HG03432 (cell line): Measurements from ENCODE around the gene NAA80.

Source experiments
- ATAC-seq: cut with Tn5 transposase; IDR thresholded peaks from one replicate; pipeline ENCODE4 v1.9.1; 2021; ENCODE audit warnings: mild to moderate bottlenecking, moderate library complexity; ENCODE audit not compliant: unreplicated experiment

The NAA80 gene, protein sequence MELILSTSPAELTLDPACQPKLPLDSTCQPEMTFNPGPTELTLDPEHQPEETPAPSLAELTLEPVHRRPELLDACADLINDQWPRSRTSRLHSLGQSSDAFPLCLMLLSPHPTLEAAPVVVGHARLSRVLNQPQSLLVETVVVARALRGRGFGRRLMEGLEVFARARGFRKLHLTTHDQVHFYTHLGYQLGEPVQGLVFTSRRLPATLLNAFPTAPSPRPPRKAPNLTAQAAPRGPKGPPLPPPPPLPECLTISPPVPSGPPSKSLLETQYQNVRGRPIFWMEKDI

DNA sequence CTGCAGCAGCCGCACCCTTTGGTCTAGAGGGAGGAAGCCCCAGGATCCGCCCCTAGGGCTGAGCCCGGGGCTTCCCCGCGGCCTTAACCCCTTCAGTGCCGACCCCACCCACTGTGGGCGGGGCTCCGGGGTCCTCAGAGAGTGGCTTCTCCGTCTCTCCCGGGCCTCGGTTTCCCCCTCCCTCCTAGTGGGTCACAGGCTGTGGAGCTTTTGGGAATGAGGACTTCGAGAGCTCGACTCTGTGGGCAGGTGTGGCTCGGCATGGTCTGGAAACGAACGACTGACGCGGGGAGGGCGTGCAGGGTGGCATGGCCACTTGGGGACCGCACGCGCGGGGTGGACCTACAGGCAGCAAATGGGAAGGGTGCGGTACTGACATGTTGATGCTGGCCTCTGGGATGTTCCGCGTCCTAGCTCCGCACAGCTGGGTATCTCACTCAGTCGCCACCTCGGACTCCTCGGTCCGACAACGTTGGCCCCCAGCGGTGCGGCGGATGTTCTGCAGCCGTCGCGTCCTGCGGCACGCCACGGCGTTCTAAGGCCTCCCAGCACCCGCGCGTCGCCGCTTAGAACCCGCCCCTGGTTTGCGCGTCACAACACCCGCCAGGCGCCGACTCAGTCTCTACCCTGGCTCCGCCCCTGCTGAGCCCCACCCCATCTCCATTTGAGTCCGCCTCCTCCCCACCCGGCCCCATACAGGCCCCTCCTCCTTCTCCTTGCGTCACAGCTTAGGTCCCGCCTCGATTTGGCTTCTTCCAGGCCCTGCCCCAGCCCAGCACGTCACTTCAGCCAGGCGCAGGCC, at the start of gene NAA80, which contains the start of gene HYAL3:
Gene NAA80, minus strand, starts transcription at position 570 of the 802 bp plus-strand sequence. CDS start 1,942 bp downstream, outside the sequence.
Gene HYAL3, minus strand, starts transcription at position 570 of the 802 bp plus-strand sequence. CDS start 3,803 bp downstream, outside the sequence.
- peak; percentile 88 for ATAC-seq

DNA sequence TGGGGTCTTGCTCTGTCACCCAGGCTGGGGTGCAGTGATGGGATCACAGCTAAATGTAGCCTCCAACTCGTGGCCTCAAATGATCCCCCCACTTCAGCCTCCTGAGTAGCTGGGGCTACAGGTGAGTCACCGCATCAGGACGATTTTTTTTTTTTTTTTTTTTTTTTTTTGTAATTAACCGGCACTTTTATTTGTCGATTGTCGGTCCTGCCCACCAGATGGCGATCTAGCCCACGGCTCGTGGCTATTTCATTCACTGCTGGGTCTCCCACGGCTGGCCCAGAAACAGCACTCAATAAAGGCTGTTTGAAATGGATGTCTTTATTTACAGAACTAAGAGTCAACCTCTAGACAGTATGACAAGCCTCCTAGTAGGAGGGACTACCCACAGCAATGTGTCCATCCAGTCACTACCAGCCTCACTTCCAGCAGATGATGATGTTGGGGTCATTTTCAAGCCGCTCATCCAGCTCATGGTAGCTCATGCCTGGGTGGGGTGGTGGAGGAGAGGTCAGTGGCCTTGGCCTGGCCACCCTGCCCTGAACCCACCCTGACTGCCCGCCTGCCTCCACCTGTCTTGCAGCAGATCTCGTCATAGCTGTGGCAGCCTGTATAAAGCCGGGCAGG, 48.1 kb upstream of the NAA80 start:
- ATAC-seq, result no peak

DNA sequence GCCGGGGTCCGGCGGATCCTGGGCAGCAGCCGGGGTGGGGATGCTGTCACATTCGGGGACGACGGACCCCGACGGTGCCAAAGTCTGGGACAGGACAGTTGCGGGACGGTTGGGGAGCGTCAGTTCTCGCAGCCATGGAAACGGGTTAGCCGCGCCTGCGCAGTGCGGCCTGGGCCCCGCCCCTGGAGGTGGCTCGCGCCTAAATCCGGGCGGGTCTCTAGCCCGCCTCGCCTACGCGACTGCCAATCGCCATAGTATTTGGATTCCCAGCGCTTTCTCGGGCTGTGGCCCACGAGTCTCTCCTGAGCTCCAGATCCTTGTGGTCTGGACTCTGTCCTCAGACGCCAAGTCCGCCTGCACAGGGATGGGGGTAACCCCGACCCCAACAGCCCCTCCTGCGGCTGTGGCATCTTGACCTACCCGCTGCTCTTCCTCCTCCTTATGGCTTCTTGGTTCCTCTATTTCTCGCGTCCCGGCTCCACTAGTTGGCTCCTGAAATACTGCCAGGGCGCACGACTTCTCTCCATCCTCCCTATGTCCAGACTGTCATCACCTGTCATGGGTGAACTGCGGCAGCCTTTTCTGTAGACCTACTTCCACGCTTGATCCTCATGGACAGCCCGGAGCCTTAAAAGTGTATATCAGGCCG, 46.5 kb upstream of the NAA80 start, which contains the start of gene ZMYND10:
Gene ZMYND10, minus strand, starts transcription at position 147 of the 649 bp plus-strand sequence. CDS start 153 bp downstream, outside the sequence.
- ATAC-seq, result no peak

DNA sequence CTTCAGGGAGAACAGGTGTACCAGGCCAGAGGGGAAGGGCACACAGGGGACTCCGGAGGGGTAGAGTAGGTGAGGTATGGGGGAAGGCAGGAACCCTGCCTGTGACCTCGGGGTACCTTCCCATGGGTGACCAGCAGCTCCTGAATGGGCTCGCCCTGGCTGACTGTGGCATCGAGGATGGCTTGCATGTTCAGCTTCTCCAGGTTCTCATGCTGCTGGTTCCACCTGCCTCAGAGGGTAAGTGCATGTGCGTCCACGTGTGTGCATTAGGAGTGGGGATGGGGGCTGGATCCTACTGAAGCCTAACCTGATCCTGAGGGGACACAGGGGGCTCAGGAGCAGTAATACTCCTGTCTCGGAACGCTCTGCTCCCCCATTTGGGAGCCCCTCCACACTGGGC, 45.8 kb upstream of the NAA80 start:
- ATAC-seq, result no peak

DNA sequence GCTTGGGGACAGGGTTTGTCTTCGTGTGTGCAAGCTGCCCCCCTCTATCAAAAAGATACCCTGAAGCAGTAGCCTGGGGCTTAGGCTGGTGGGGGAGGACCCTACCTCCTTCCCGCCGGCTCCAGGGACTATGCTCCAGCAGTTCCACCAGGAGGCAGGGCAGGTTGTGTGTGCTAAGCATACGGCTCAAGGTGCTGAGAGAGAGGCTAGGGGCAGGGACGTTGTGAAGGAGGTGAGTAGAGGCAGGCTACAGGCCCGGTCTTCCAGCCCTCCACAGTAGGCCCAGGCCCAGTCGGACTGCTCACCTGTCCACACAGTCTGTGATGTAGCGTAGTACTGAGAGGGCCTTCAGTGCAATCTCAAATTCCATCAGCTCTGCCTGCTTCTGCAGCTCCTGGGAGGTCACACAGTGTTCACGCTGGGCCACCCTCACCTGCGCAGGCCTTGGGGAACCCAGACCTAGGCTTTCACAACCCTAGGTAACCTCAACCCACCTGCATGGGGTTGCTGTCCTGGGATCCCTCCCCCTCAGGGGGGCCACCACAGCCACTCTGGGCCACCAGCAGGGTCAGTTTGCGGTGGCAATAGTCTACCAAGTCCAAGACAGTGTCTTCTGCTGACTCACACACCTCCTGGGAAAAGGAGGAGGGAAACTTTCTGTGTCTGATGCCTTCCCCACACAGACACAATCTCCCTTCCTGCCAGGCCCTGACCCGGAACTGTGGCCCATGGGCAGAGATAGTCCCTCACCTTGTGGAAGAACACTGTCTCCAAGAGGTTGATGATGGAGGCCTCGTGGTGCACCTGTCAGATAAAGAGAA, 43.8 kb upstream of the NAA80 start:
- no peak for ATAC-seq

DNA sequence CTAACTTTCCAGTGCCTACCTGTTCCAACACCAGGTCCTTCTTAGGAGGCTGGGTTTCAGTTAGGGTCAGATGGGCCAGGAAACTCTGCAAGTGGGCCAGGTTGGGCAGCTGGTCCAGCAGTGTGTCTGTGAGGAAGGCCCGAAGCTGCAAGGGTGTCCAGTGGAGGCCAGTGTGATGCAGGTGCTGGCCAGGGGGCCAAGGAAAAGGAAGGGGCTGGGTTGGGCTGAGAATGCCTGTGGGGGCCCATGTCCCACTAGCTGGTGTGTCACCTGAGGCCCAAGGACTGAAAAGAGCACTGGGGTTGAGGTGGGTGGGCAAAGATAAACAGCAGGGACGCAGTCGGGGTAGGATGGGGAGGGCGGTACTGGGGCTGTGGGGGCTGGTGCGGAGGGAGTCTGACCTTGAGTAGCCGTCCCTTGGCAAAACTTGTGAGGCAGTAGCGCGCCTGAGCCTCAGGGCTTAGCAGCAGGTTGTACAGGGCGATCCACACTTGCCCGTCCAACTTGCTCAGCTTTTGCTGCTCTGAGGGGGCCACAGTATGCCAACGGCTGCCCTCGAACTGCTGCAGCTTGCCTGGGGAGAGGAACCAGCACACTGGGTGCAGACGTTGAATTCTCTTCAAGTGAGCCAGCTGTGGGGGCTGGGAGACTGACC, 42.9 kb upstream of the NAA80 start:
- ATAC-seq, result no peak

DNA sequence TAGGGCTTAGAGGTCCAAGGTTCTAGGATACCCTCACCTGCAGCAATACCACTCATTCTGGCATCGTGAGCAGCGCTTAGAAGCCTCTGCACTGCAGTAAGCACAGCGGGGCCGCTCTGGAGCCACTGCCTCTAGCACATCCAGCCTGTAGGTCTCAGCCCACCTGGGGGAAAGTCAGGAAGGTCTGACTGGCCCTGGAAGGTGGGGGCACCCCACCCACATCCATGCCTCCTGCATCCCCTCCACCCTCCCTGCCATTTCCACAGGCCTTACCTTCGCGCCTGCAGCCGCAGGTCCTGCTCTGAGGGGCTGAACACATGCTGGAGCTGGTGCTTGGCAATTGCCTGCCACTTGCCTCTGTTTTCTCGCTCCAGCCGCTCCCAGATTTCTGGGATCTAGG, 42.3 kb upstream of the NAA80 start:
- ATAC-seq, result no peak

DNA sequence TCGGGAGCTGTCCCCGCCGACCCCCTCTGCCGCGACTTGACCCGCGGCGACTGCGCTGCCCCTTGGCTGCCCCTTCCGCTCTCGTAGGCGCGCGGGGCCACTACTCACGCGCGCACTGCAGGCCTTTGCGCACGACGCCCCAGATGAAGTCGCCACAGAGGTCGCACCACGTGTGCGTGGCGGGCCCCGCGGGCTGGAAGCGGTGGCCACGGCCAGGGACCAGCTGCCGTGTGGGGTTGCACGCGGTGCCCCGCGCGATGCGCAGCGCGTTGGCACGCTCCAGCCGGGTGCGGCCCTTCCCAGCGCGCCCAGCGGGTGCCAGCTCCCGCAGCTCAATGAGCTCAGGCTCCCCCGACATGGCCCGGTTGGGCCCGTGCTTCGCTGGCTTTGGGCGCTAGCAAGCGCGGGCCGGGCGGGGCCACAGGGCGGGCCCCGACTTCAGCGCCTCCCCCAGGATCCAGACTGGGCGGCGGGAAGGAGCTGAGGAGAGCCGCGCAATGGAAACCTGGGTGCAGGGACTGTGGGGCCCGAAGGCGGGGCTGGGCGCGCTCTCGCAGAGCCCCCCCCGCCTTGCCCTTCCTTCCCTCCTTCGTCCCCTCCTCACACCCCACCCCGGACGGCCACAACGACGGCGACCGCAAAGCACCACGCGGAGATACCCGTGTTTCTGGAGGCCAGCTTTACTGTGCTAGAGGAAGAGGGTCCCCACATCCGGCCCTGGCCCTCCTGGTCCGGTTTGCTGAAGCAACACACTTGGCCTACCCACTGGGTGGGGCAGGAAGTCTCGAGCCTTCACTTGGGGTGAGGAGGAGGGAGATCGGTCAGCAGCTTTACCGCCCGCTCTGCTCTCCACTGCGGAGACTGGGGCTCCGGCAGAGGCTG, 41.5 kb upstream of the NAA80 start, which contains the start of gene RASSF1:
Gene RASSF1, minus strand, starts transcription at position 389 of the 882 bp plus-strand sequence. Its CDS starts 31 bp downstream, at position 358.
- ATAC-seq, result peak; percentile 20

DNA sequence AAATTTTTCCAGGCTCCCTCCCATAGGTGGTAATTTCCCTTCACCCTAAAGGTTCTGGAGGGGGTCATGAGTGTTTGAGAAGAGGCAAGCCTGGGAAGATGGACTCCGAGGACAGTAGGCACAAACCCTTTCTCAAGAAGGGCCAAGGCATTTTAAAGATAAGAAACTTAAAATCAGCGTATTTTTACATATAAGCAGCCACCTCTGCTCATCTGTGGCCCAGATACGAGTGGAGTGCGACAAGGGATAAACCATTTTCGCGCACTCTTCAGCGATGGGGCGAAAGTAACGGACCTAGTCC, 40.9 kb upstream of the NAA80 start:
- ATAC-seq, result no peak

DNA sequence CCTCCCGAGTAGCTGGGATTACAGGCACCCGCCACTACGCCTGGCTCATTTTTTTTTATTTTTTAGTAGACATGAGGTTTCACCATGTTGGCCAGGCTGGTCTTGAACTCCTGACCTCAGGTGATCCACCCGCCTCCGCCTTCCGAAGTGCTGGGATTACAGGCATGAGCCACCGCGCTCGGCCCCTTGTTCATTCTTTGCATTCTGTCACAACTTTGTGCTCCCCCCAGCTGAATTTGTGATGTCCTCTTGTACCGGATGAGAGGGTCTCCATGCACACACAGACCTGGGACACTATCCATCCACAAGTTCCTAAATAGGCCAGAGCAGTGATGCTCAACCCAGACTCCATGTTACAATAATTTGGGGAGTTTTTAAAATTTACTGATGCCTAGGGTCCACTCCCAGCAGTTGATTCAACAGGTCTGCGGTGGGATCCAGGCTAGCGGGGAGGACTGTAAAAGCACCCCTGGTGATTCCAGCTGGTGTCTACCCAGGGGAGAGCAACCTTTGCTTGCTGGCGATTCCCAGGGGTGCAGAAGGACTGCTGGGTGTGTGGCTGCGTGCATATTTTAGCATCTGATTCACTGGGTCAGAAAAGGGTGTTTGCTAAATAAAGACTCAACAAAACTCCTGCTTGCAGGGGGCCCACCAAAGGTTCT, 40.4 kb upstream of the NAA80 start:
- ATAC-seq, result no peak

DNA sequence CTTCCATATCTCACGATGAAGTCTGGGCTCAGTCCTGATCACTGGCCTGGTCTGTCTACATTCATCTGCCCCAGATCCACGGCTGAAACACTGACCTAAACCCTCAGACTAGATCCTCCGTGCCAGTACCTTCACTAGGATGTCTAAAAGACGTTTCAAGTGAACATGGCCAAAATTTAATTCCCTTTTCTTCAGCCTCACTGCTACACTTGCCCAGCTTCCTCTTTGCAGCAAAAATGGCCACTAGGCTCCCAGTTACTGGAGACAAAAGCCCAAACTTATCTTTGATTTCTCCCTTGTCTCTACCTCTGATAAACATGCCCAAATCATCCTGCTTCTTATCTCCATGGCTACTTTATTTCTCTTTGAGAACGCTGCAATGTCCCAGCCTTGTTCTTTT, 39.8 kb upstream of the NAA80 start:
- ATAC-seq, result no peak

DNA sequence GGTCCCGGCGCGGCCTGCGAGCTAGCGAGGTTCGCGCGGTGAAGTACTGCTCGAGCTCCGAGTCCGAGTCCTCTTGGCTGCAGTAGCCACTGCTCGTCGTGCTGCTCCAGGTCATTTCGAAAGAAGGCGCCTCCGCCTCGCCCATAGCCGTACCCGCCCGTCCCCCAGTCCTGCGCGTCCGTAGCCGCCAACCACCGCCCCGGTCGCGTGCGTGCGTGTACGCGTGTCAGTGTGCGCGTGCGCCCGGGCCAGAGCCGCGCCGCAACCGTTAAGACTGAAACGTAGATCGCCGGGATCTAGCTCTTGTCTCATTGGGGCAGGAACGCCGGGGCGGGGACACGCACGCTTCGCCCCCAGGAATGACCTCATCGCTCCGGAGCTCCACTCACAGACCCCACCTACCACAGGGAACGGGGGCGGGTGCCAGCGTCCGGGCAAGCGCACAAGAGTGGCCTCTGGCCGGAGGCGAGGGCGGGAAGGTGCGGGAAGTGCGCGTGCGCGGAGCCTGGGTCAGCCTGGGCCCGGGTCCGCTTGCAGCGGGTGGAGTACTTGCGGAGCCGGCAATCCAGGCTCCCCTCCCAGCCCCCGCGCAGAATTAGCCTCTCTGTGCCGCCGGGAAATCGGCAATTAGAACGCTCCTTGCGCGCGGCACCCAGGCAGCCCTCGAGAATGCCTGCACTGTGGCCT, 38.1 kb upstream of the NAA80 start:
- peak; percentile 76 for ATAC-seq

DNA sequence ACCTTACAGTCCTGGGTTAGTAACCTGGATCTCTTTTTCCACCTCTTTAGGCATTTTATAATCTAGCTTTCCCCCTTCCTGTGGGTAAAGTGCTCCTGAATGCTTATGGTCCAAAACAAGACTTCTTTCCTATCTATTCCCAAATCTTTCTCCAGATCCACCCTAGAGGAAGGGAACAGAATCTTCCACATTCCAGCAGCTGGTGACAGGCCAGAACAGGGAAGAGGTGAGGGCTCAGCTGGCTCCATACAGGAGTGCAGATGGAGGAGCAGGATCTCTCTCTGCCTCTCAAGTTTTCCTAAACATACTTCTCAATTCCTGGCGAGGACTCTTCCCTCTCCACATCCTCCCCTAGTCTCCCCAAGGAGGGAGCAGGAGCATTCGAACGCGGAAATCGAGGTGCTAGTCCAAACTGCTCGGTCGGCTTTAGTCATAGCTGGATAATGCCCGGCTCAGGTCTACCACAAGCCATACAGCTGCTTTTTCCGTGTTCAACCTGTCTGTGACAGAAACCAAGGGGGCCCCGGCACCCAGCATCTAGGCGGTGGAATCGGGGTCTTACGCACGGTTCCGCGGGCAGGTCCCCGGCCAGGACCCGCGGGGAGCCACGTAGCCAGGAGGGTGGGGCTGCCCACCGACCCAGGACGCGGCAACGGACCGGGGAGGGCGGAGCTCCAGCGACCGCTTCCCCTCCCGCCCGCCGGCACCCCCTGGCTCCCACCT, 37.4 kb upstream of the NAA80 start:
- ATAC-seq, result peak; percentile 39

DNA sequence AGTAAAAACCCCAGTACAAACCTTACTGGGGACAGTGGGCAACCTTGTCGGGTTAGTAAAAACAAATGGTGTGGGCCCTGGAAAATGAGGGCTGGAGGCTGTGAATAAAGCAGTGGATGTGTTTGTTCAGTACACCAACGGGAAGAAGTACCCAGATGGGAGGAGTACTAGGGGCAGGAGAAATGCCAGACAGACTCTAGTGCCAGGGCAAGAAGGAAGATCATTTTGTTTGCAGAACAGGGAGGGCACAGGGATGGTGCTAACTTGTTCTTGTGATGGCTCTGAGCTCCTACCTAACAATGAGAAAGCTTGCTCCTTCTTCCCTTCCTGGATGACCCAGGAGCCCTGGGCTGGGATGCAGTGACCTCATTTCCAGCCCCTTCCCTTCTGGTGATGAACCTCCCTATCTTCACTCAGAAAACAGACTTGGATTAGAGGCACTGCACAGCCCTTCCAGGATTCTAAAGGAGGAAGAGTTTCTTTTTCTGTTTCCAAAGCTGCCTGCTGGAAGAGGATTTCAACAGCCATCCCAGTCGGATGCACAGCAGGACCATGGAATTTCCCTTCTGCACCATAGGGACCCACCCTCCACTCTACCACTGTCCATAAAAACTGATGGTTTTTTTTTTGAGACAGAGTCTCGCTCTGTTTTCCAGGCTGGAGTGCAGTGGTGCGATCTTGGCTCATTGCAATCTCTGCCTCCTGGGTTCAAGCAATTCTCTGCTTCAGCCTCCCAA, 35.3 kb upstream of the NAA80 start:
- no peak for ATAC-seq

DNA sequence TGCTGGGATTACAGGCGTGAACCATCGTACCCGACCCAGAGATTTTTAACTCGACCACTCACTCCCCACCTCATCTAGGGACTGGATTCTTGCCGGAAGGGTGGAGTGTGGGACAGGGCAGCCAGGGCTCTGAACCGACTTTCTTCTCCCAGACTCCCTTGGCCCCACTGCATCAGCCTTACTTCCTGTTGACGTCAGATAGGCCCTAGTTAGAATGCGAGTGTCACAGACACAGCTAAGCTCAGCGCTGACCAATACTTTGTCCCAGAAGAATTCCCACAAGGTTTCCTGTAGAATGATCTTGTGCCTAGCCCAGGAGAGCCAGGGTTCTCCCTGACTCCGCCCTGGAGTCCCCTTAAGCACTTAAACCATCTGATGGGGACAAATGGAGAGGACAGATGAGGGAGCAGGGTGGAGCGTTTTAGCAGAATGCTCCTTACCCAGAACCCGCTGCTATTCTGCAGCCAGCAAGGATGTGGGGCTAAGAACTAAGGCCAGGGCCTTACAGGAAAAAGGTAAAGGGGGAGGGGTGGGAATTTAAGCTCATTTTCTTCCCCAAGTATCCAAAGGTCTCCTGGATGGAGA, 34.6 kb upstream of the NAA80 start:
- no peak for ATAC-seq

DNA sequence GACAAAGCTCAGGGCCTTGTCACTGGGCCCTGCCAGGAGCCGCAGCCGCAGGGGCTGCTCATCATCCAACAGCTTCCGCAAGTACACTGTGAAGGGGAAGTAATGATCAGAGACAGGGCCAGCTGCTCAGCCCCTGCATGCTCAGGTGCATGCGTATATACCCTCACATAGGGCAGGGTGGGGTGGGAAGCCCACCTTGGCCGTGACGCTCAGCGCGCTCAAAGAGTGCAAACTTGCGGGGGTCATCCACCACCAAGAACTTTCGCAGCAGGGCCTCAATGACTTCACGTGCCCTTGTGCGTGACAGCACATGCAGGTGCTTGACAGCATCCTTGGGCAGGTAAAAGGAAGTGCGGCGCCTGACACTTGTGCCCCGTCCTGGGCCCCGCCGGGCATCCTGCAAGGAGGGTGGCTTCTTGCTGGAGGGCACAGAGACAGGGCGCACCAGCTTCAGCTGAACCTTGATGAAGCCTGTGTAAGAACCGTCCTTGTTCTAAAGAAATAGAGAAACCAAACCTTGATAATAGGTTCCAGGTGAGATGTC, 32.2 kb upstream of the NAA80 start:
- no peak for ATAC-seq
